M059J (cell line): ENCODE data around the gene GCNT1. TPM values are rescaled to one million over a fixed set of nuclear protein-coding genes. Genes with fewer than 3 reads are reported as not detected.

Source experiments
- DNase-seq: peaks from one replicate; pipeline ENCODE4 v3.0.0-alpha.2; 2012; ENCODE audit warnings: low read depth
- total RNA-seq: library from RNA; depleted of rRNA; stranded (reverse); fragments of >200 nt; shearing (Covaris generic); gene quantifications from 2 replicates; pipeline ENCODE4 v1.2.3, GENCODE V29; 2014; rRNA removed

The GCNT1 gene
- total RNA-seq, 1 experiment from 2014 or later, result 86.3 TPM

DNA sequence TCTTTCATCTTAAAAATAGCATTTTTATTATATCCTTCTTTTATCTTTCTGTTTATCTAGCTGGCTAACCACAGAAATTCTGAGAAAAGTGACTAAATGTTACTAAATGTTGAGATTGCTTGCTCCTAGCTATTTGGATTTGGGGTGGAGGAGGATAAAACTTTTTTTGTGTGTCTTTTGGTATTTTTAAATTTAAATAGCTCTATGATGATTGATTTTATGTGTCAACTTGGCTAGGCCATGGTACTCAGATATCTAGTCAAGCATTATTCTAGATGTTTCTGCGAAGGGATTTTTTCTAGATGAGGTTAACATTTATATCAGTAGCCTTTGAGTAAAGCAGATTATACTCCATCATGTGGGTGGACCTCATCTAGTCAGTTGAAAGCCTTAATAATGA lies 75.0 kb downstream of the GCNT1 start:
- peak; percentile 79 for DNase-seq

DNA sequence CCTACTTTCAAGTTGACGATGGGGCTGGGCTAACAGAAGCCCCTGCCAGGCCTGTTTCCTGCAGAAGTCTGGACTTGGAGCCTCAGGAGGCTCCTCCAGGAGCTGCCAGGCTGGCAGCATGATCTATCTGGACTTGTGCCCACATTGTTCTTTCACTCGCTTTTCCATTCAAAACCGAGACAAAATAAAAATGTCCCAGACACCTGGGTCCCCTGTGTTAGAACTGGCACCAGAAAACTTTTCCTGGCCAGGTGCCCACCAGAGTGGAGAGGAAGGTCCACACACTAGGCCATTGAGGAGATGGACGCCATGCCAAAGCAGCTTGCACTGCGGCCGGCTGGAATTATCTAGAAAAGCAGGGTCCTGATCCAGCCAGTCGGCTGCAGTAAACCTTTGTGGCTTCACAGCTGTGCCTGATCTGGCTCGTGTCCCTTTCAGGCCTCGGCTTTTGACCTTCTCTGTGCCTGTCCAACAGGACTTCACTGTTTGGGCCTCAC lies 78.2 kb downstream of the GCNT1 start:
- DNase-seq, result peak; percentile 75

DNA sequence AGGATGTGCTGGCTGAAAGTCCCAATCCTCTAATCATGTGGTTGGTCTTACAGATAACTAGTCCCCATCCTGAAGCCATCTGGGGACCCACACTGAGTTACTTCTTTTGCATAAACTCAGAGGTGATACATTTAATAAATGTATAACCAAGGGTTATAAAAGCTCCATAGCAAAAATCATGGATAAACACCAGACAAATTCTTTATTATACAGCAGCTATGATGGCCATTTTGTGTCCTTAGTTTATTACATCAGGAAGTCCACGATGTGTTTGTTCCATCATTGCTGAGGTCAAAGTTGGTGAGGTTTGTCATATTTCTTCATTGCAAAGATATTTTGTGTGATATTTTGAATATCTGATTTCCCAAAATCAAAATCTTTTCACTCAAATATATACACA lies 80.2 kb downstream of the GCNT1 start:
- DNase-seq, result no peak

GRCh38 chr9:76542360-76542759 lies 83.4 kb downstream of the GCNT1 start:
- DNase-seq, result peak; percentile 25

- DNase-seq, result no peak
These were observed 86.2 kb downstream of the GCNT1 start for GRCh38 chr9:76545191-76545590.

GRCh38 chr9:76552181-76552580 lies 93.2 kb downstream of the GCNT1 start:
- no peak for DNase-seq

GRCh38 chr9:76552751-76553455 lies 93.9 kb downstream of the GCNT1 start:
- DNase-seq, result no peak

- no peak for DNase-seq
These were observed 94.7 kb downstream of the GCNT1 start for GRCh38 chr9:76553680-76554079.

Other genes starting within 250 kb of the GCNT1 start
- gene RFK, start 64.8 kb upstream of the GCNT1 start, total RNA-seq, result 37.6 and 42.7 TPM in 2 replicates